HG02885 (cell line): Measurements from ENCODE around the gene CPB1.

Source experiments
- ATAC-seq: cut with Tn5 transposase; IDR thresholded peaks from one replicate; pipeline ENCODE4 v1.9.1; 2021; ENCODE audit warnings: mild to moderate bottlenecking; ENCODE audit not compliant: unreplicated experiment, poor library complexity

Gene CPB1

DNA sequence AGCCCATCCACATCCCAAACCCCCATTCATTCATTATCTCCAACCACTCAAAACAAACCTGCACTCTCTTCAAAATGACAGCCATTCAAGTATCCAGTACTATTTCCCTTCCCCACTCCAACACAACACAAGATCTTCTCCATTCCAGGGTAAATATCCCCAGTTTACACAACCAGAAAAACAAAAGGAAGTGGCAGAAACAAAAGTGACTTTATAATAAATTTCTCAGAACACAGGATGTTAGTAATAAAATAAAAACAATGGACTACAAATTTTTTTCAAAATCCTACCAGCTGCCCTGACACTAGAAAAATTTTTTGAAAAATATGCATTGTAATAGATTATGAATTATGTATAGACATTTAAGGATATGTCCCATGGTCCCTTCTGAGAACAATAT, 51.6 kb downstream of the CPB1 start:
- ATAC-seq = no peak

GRCh38 chr3:148880681-148881080, 53.1 kb downstream of the CPB1 start:
- no peak for ATAC-seq

- no peak for ATAC-seq
These were observed 53.7 kb downstream of the CPB1 start for GRCh38 chr3:148881286-148881685.

- no peak for ATAC-seq
These were observed 54.7 kb downstream of the CPB1 start for GRCh38 chr3:148882288-148882687.

GRCh38 chr3:148883163-148883562, 55.6 kb downstream of the CPB1 start:
- no peak for ATAC-seq

GRCh38 chr3:148884261-148884660, 56.6 kb downstream of the CPB1 start:
- ATAC-seq = no peak

- no peak for ATAC-seq
These were observed 62.2 kb downstream of the CPB1 start for GRCh38 chr3:148889828-148890227.

GRCh38 chr3:148896062-148896461, 68.5 kb downstream of the CPB1 start:
- no peak for ATAC-seq

- ATAC-seq = no peak
These were observed 74.6 kb downstream of the CPB1 start for GRCh38 chr3:148901987-148902791.

DNA sequence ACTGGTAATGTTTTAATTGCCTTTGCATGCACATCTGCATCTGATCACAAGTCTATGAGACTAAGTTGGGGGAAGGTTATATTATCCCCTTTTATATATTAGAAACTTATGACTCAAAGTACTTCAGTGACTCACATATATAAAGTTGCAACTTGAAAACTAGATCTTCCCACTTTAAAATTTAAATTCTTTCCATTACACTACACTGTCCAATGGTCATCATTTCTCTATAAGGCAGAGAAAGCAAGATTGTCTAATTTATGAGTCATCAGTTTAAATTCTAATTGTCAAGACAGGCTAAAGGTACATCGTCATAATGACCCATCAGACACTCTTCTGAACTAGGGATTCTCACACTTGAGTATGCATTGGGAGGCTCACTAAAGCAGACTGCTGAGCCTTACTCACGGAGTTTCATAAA, 75.4 kb downstream of the CPB1 start:
- ATAC-seq = no peak

GRCh38 chr3:148903941-148904340, 76.3 kb downstream of the CPB1 start:
- no peak for ATAC-seq

GRCh38 chr3:148906667-148907066, 79.1 kb downstream of the CPB1 start:
- no peak for ATAC-seq
